Measurements from ENCODE around the gene MACROD2.

- TF ChIP-seq EZH2 (IDR thresholded peaks at IDR 0.05; ENCODE audit: low read depth, unreplicated experiment) (no peak), CTCF (conservative IDR thresholded peaks at IDR 0.05; ENCODE audit: low read depth in 2 of 2) (no peak), ZNF331 (CRISPR knock-in tag; IDR thresholded peaks at IDR 0.05; ENCODE audit: low read depth) (peak; percentile 65), POLR2AphosphoS5 (IDR thresholded peaks at IDR 0.05; ENCODE audit: low read depth) (no peak), EZH2phosphoT487 (IDR thresholded peaks at IDR 0.05; ENCODE audit: unreplicated experiment) (no peak), STAT1 (IDR thresholded peaks at IDR 0.05; ENCODE audit: unreplicated experiment) (no peak)
- TF ChIP-seq, protein P1, sequence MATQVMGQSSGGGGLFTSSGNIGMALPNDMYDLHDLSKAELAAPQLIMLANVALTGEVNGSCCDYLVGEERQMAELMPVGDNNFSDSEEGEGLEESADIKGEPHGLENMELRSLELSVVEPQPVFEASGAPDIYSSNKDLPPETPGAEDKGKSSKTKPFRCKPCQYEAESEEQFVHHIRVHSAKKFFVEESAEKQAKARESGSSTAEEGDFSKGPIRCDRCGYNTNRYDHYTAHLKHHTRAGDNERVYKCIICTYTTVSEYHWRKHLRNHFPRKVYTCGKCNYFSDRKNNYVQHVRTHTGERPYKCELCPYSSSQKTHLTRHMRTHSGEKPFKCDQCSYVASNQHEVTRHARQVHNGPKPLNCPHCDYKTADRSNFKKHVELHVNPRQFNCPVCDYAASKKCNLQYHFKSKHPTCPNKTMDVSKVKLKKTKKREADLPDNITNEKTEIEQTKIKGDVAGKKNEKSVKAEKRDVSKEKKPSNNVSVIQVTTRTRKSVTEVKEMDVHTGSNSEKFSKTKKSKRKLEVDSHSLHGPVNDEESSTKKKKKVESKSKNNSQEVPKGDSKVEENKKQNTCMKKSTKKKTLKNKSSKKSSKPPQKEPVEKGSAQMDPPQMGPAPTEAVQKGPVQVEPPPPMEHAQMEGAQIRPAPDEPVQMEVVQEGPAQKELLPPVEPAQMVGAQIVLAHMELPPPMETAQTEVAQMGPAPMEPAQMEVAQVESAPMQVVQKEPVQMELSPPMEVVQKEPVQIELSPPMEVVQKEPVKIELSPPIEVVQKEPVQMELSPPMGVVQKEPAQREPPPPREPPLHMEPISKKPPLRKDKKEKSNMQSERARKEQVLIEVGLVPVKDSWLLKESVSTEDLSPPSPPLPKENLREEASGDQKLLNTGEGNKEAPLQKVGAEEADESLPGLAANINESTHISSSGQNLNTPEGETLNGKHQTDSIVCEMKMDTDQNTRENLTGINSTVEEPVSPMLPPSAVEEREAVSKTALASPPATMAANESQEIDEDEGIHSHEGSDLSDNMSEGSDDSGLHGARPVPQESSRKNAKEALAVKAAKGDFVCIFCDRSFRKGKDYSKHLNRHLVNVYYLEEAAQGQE (IDR thresholded peaks at IDR 0.05; ENCODE audit: unreplicated experiment): no peak
Observed at GRCh38 chr20:15928946-15929345, 1933.6 kb downstream of the MACROD2 start.

All from GM23338 (cell line).